ENCODE results near the gene MLLT10.
A peak's percentile ranks its signal among the peaks of the same experiment; 100 is the strongest.

MLLT10 gene

DNA sequence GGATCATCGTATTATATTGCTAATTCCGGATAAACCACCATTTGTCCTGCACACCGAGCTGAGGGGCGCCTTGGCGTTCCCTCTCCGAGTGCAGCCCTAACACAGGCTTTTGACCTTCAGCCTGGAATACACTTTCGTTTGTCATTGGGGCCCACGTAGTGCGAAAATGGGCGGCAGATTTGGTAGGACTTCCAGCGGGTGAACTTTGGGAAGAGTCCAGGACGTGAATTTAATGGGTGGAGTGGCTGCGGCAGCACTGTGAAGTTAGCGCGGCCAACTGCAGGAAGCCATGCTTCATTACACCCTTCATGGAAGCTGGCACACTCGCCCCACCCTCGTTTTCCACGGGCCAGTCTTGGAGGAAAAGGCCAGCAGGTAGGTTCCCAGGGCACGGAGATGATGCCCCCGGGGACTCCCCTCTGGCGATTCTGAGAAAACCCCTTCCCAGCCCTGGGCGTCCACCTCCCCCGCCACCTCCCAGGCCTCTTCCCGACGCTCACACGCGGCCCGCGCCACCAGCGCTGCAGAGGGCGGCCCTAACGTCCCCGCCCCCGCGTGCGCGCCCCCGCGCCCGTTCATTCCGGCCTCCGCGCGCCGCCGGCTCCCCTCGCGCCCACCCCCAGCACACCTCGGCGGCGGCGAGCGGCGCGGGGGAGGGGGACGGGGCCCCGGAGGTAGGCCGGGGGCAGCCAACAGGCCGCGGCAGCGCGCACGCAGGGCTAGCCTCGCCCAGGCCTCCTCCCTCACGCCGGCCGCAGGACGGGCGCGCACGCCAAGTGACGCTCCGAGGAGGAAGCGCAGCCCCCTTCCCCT is at the start of gene MLLT10:
MLLT10 (plus strand) TSS at position 766 of the 813 bp plus-strand sequence. CDS start 413 bp downstream, outside the sequence.
- DNase-seq: peak; percentile 79 to 95

DNA sequence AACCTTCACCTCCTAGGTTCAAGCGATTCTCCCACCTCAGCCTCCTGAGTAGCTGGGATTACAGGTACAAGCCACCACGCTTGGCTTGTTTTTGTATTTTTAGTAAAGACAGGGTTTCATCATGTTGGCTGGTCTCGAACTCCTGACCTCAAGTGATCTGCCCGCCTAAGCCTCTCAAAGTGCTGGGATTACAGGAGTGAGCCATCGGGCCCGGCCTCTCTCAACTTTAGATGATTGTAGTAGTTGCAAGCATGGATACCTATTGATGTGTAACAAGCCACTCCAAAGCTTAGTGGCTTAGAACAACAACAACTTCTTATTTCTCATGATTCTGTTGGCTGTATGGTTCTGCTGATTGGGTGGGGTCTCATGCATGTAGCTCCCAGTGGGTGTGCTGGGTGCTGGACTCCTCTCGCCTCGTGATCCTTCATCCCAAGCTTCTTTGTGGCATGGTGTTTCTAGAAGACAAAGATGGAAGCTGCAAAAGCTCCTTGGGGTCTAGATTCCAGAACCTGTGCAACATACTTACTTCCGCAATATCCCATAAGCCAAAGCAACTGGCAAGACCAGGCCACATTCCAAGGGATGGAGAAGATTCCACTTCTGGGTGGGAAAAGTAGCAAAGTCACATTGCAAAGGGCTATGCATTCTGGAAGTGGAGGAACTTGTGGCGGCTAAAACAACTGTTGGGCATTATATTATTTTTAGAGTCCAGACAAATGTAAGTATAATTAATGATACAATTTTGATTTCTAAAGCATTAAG is 46.4 kb upstream of the MLLT10 start:
- no peak for DNase-seq

DNA sequence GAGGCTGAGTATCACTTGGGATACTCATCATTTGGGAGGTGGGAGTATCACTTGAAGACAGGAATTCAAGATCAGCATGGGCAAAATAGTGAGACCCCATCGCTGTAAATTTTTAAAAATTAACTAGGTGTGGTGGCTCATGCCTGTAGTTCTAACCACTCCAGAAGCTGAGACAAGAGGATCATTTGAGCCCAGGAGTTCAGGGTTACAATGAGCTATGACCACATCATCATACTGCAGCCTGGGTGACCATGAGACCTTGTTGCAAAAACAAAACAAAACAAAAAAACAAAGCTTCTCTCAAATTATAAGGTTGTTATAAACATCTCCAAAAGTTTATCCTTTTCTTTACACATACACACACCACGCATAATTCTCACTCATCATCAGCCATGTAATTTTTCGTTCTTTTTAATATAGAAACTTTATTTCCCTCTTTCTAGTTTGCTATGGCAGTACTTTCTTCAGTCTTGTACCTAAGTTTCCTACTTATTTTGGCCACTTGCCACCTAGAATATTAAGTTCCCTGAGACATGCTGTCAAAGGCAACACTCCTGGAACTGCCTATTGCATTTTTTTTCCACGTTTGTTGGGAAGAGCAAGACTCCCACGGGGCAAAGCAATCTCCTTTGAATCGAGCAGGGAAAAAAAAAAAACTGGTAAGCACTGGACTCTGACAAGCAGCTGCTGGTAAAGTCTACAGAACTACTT is 45.6 kb upstream of the MLLT10 start:
- no peak for DNase-seq

- DNase-seq: no peak
These were observed 45.0 kb upstream of the MLLT10 start for GRCh38 chr10:21488957-21489446.

GRCh38 chr10:21490028-21490710 is 43.9 kb upstream of the MLLT10 start:
- DNase-seq: no peak

DNA sequence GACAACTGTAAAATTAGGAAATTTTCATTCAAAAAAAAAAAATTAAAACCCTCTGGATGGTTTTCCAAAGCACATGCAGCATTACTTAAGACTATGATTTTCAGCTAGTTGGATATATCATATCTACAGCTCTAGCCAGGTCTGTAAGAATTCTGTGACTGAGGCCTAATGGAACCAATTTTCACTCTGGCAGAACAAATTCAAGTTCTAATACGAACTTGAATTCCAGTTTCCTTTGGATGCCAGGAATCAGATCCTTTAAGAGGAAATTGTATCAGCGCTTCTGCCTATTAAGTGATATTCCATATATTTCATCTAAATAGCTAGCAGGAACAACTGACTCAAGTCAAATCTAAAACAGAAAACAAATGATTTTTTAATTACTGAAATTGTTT is 43.3 kb upstream of the MLLT10 start:
- DNase-seq: no peak

DNA sequence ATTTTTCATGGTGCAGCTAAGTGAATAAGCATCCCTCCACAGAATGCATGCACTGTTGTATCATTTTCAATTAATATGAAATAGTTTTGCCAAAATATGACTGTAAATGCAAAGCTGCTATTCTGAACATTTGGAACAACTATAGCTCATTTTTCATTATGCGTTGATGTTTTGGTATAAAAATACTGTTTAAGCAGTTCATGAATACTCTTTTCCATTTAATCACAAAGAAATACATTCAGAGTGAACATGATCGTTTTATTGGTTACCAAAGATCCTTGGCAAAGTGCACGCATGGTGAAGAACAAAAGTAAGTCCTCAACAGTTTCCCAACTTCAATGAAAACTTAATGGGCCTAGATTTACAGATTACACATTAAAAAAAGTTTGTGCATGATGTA is 41.6 kb upstream of the MLLT10 start:
- no peak for DNase-seq

GRCh38 chr10:21493784-21494183 is 40.2 kb upstream of the MLLT10 start:
- no peak for DNase-seq

DNA sequence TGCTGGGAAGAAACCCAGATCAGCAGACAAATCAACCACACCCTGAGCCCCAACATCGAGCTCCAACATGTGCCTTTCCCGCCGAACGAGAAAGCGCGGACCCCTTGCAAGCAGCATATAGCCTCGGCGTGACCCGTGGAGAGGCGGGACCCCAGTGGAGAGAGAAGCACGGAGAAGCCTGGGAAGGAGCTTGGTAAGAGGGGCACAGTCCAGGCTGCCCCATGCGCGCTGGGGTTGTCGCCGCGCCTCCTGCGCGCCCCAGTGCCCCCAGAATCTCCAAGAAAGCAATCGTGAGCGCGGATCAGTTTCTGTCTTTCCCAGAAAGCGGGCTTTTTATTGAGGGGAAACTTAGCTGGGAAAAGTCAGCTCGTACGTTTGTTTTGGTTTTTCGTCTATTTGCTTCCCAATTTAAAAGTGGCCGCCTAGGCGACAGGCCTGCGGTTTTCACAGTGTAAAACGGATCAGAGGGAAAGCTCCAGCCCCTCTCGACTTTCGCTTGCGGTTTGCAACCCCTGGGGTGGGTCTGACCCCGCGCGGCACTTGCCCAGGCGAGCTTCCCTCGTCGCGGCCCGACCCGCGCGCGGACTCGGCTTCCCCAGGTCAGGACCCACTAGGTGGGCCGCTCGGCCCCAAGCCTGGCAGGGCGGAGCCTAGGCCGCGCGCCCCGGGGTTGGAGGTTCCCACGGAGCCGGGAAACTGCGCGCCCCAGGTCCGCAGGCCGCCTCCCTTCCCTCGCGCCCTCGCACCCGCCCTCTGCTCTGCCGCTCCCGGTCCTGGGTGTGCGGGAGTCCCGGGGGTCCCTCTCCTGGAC is 39.6 kb upstream of the MLLT10 start:
- peak in 1 of 2 experiments; percentile 42 for DNase-seq

DNA sequence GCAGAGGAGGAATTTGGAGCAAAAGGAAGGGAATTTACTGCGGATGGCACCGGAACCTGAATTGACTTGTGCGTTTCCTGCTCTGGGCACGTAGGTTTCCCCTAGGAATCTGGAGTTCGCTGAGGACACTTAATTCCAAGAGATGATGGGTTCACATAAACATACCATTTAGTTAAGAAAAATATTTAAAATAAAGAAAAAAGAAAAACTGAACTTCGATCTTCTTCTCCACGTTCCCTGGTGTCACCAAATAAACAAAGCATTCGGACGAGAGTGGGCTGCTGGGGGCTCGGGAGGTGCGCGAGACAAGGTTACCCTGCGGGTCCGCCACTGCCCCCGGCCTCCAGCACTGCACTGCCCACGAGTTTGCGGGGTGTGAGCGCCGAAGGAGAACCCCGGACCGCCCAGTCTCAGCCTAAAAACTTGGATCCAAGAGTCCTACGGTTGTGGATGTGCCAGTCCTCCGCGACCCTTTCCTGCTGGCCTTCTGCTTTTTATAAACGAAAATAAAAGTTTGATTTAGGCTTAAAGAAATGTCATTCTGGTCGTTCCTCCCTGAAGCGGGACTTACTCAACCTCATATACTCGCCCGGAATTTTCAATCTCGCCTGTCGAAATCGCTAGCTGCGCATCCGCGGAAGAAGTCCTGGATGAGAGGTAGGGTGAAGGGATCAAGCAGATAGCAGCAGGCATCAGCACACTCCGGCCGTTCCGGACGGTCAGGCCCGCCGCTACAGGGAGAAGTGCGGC is 38.9 kb upstream of the MLLT10 start:
- no peak for DNase-seq

- peak; percentile 70 to 93 for DNase-seq
These were observed 38.2 kb upstream of the MLLT10 start for GRCh38 chr10:21495752-21496342.

DNA sequence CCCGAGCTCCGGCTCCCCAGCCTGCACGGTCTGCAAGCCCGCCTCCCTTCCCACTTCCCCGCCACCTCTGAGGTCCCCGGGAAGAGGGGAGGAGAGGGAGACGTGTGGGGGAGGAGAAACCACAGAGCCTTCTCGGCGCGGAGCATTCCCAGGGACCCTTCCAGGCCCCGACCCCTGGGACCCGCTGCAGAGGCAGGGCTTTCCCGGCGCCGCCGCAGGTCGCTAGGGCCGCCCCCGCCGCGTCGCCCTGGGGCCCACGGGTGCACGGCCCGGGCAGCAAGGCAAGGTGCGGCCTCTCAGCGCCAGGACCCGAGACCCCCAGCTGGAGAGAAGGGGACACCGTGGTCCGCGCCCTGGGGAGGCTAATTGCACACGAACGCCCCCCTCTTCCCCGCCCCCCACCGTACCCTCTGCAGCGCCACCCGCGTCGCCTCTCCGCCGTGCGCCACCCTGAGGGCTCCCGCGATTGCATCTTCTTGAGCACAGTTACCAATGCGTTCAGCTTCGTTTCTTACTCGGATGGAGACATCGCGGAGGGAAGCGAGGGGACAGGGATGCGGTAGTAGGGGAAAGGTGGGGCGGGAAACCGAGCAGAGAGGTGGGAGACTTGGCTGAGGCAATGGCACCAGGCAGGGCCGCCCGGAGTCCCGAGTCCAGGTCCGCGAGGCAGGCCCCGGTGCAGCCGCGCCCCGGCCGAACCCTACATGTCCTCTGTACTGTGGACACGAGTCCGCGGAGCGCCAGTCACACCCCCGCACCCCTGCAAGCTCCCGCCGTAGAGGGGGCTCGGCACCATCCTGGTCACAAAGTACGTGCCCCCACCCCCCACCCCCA is 37.5 kb upstream of the MLLT10 start:
- peak; percentile 61 to 72 for DNase-seq

DNA sequence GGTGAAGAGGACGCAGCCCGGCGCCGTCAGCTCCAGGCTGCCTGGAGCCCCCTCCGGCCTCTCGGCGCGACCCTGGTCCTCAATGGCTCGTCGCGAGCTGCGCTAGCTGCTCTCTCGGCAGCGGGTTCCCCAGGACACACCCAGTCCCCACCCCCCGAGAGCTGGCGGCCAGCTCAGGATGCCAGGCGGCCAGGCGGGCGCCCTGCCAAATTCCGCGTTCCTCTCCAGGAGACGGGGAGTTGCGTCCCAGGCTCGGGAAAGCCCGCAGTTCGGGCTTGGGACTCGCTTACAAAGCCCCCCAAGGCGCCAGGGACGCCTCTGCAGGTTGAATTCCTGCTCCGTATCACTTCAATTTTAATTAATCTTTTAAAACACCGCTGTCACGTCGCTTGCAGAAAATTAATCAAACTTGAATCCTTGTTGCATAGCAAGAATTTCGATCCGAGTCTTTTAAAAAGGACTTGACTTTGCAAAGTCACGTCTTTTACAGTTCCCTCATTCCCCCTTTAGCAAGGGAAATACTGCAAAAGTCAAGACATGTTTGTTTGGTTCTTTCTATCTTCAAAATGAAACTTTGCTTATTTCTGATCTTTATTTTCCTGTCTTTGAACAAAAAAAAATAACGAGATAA is 36.7 kb upstream of the MLLT10 start:
- peak; percentile 75 to 89 for DNase-seq

- no peak for DNase-seq
These were observed 35.7 kb upstream of the MLLT10 start for GRCh38 chr10:21498377-21498776.

DNA sequence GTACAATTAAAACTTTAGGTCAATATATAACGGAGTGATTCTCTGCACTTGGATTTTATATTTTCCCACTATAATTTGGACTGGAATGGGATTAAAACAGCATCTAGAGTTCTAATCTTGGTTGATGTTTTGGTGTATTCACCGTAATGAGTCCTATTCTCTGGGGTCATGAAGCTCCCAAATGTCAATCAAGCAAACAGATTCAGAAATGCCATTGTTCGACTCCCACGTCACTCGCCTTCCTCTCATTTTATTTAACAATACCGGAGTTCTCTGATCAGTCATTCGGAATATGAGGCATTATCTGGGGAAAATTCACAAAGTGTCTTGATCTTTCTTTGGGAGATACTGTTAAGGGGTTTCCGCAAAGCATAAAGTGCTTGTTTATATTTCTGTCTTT is 35.0 kb upstream of the MLLT10 start:
- DNase-seq: no peak

- DNase-seq: no peak
These were observed 34.1 kb upstream of the MLLT10 start for GRCh38 chr10:21499701-21500577.

DNA sequence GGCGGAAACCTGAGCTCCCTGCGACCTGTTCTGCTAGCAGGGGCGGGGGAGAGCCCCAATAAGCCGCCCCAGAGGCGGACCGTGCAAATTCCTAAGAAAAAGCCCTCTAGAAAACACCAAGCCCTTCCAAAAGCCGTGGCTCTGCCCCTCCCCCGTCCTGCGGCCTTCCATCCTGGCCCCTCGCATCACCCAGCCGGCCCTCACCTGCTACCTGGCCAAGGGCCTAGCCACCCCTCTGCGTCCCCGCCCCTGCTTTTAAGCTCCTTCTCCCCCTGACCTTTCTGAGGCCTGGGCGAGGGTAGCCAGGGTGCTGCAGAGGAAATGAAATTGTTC is 33.5 kb upstream of the MLLT10 start:
- no peak for DNase-seq

- no peak for DNase-seq
These were observed 32.9 kb upstream of the MLLT10 start for GRCh38 chr10:21501091-21501490.

Measured in NCI-H526 (cell line).